Measurements from ENCODE around the gene GCSH. TPM values are rescaled to one million over a fixed set of nuclear protein-coding genes. Genes with fewer than 3 reads are reported as not detected.

The GCSH gene
- total and polyA plus RNA-seq, 2 of the 13 experiments (the other 11 are each of a cell fraction or from before 2014, with no cell fraction given) = 35.9 to 103 TPM

DNA sequence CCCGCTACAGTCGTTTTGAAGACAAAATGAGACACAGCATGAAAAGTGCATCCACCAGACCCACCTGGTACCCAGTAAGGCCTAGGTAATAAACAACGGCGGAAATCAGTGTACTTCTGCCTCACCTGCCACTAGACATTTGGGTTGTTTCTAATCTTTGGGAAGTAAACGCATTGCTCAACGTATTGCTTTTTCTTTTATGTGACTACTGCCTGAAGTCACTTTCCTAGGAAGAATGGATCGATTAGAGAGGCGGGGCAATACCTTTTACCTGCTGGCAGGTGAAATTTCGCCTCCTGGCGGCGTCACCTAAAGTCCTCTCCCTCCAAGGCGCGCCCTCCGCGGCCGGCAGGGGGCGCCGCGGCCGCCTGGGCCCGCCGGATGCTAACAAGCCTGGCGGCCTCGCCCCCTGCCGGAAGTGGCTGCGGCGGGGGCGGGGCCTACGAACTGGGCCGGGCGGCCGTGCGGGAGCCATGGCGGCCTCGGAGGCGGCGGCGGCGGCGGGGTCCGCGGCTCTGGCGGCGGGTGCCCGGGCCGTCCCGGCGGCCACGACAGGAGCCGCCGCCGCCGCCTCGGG is 60.7 kb downstream of the GCSH start, which contains the start of gene ATMIN (continued):
- TF ChIP-seq NFE2L2 (IDR thresholded peaks at IDR 0.05; ENCODE audit: low read length) = no peak
- TF ChIP-seq SP2 (CRISPR knock-in tag; IDR thresholded peaks at IDR 0.05) = no peak
- TF ChIP-seq, protein P1, sequence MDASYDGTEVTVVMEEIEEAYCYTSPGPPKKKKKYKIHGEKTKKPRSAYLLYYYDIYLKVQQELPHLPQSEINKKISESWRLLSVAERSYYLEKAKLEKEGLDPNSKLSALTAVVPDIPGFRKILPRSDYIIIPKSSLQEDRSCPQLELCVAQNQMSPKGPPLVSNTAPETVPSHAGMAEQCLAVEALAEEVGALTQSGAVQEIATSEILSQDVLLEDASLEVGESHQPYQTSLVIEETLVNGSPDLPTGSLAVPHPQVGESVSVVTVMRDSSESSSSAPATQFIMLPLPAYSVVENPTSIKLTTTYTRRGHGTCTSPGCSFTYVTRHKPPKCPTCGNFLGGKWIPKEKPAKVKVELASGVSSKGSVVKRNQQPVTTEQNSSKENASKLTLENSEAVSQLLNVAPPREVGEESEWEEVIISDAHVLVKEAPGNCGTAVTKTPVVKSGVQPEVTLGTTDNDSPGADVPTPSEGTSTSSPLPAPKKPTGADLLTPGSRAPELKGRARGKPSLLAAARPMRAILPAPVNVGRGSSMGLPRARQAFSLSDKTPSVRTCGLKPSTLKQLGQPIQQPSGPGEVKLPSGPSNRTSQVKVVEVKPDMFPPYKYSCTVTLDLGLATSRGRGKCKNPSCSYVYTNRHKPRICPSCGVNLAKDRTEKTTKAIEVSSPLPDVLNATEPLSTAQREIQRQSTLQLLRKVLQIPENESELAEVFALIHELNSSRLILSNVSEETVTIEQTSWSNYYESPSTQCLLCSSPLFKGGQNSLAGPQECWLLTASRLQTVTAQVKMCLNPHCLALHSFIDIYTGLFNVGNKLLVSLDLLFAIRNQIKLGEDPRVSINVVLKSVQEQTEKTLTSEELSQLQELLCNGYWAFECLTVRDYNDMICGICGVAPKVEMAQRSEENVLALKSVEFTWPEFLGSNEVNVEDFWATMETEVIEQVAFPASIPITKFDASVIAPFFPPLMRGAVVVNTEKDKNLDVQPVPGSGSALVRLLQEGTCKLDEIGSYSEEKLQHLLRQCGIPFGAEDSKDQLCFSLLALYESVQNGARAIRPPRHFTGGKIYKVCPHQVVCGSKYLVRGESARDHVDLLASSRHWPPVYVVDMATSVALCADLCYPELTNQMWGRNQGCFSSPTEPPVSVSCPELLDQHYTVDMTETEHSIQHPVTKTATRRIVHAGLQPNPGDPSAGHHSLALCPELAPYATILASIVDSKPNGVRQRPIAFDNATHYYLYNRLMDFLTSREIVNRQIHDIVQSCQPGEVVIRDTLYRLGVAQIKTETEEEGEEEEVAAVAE (CRISPR knock-in tag; IDR thresholded peaks at IDR 0.05; ENCODE audit: borderline replicate concordance) = no peak
- TF ChIP-seq SOX13 (IDR thresholded peaks at IDR 0.05) = no peak
- TF ChIP-seq SOX13 (CRISPR knock-in tag; conservative IDR thresholded peaks at IDR 0.05 in 1 of 2, IDR thresholded peaks at IDR 0.05 in 1 of 2) = no peak
- TF ChIP-seq ZNF670 (CRISPR knock-in tag; IDR thresholded peaks at IDR 0.05; ENCODE audit: borderline replicate concordance) = no peak
- no peak for TF ChIP-seq ZNF234 (CRISPR knock-in tag; conservative IDR thresholded peaks at IDR 0.05)
- TF ChIP-seq HMG20B (CRISPR knock-in tag; conservative IDR thresholded peaks at IDR 0.05) = no peak
- TF ChIP-seq XBP1 (CRISPR knock-in tag; IDR thresholded peaks at IDR 0.05) = no peak
- TF ChIP-seq ZNF547 (CRISPR knock-in tag; IDR thresholded peaks at IDR 0.05) = no peak
- no peak for TF ChIP-seq KLF13 (CRISPR knock-in tag; IDR thresholded peaks at IDR 0.05)
- no peak for TF ChIP-seq GFI1 (CRISPR knock-in tag; IDR thresholded peaks at IDR 0.05; ENCODE audit: borderline replicate concordance)
- no peak for TF ChIP-seq MED8 (CRISPR knock-in tag; IDR thresholded peaks at IDR 0.05; ENCODE audit: insufficient replicate concordance)
- TF ChIP-seq, protein P2, sequence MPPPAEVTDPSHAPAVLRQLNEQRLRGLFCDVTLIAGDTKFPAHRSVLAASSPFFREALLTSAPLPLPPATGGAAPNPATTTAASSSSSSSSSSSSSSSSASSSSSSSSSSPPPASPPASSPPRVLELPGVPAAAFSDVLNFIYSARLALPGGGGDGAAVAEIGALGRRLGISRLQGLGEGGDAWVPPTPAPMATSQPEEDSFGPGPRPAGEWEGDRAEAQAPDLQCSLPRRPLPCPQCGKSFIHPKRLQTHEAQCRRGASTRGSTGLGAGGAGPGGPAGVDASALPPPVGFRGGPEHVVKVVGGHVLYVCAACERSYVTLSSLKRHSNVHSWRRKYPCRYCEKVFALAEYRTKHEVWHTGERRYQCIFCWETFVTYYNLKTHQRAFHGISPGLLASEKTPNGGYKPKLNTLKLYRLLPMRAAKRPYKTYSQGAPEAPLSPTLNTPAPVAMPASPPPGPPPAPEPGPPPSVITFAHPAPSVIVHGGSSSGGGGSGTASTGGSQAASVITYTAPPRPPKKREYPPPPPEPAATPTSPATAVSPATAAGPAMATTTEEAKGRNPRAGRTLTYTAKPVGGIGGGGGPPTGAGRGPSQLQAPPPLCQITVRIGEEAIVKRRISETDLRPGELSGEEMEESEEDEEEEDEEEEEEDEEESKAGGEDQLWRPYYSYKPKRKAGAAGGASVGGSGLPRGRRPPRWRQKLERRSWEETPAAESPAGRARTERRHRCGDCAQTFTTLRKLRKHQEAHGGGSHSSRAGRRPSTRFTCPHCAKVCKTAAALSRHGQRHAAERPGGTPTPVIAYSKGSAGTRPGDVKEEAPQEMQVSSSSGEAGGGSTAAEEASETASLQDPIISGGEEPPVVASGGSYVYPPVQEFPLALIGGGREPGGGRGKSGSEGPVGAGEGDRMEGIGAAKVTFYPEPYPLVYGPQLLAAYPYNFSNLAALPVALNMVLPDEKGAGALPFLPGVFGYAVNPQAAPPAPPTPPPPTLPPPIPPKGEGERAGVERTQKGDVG (CRISPR knock-in tag; IDR thresholded peaks at IDR 0.05; ENCODE audit: borderline replicate concordance) = no peak
- no peak for TF ChIP-seq KDM6A (CRISPR knock-in tag; IDR thresholded peaks at IDR 0.05; ENCODE audit: low read depth)
- no peak for TF ChIP-seq ZBTB1 (CRISPR knock-in tag; IDR thresholded peaks at IDR 0.05; ENCODE audit: borderline replicate concordance)
- no peak for TF ChIP-seq ZNF598 (CRISPR knock-in tag; IDR thresholded peaks at IDR 0.05; ENCODE audit: borderline replicate concordance)
- TF ChIP-seq SRSF1 (optimal IDR thresholded peaks at IDR 0.05; ENCODE audit: low read depth, low read length) = no peak
- TF ChIP-seq, protein P3, sequence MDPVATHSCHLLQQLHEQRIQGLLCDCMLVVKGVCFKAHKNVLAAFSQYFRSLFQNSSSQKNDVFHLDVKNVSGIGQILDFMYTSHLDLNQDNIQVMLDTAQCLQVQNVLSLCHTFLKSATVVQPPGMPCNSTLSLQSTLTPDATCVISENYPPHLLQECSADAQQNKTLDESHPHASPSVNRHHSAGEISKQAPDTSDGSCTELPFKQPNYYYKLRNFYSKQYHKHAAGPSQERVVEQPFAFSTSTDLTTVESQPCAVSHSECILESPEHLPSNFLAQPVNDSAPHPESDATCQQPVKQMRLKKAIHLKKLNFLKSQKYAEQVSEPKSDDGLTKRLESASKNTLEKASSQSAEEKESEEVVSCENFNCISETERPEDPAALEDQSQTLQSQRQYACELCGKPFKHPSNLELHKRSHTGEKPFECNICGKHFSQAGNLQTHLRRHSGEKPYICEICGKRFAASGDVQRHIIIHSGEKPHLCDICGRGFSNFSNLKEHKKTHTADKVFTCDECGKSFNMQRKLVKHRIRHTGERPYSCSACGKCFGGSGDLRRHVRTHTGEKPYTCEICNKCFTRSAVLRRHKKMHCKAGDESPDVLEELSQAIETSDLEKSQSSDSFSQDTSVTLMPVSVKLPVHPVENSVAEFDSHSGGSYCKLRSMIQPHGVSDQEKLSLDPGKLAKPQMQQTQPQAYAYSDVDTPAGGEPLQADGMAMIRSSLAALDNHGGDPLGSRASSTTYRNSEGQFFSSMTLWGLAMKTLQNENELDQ (CRISPR knock-in tag; IDR thresholded peaks at IDR 0.05; ENCODE audit: borderline replicate concordance) = no peak
